Upper lobe of right lung (tissue), 1 donor: Measurements from ENCODE around the gene MTPN. TPM values are rescaled to one million over a fixed set of nuclear protein-coding genes. Genes with fewer than 3 reads are reported as not detected.

Experiments used
- ATAC-seq: fragments of 200-7000 bp; cut with Tn5 transposase; one replicate; pipeline ENCODE4 v1.9.1; 2020; ENCODE audit warnings: mild to moderate bottlenecking, moderate library complexity
- DNase-seq: peaks from one replicate; pipeline ENCODE4 v3.0.0-alpha.2; 2020
- H3K27ac ChIP-seq: fragments of 200-600 bp; one replicate; pipeline ENCODE4 v1.8.0; 2022
- H3K27me3 ChIP-seq: fragments of 200-600 bp; one replicate; pipeline ENCODE4 v1.8.0; 2022; ENCODE audit warnings: mild to moderate bottlenecking
- H3K36me3 ChIP-seq: fragments of 200-600 bp; one replicate; pipeline ENCODE4 v1.8.0; 2022
- H3K4me1 ChIP-seq: fragments of 200-600 bp; one replicate; pipeline ENCODE4 v1.8.0; 2022
- H3K4me3 ChIP-seq: fragments of 200-600 bp; one replicate; pipeline ENCODE4 v1.8.0; 2022; ENCODE audit warnings: mild to moderate bottlenecking
- H3K9me3 ChIP-seq: fragments of 200-600 bp; one replicate; pipeline ENCODE4 v1.8.0; 2022
- CTCF ChIP-seq: fragments of 200-600 bp; IDR thresholded peaks from one replicate; pipeline ENCODE4 v1.8.0; 2022; ENCODE audit warnings: antibody characterized with exemption
- intact Hi-C: fragments of 100-400 bp; cut with DNase I; formaldehyde crosslinking; loops from one replicate; pipeline ENCODE4 v1.11.0; 2022
- total RNA-seq: library from RNA; stranded (reverse); fragmentation: NEBNext Ultra II Directional; extraction: Animal tissue kit (Norgen Biotek cat#: 25700); gene quantifications from one replicate; pipeline ENCODE4 v1.2.1, GENCODE V29; 2021
- donor health status: DM: no; HTN: yes; CAD: no; lungs with severe emphysema.

Gene MTPN
- total RNA-seq, 1 donor from 2014 or later = 130 TPM

GRCh38 chr7:135898226-135898625, 78.9 kb downstream of the MTPN start:
- intact Hi-C loops = no loop called here
- no peaks in the 10 kb centered on the region for H3K4me1 ChIP-seq
- H3K27ac ChIP-seq = no peak overlapping the region
- H3K9me3 ChIP-seq = no peaks in the 10 kb centered on the region
- no peaks in the 10 kb centered on the region for H3K27me3 ChIP-seq
- ATAC-seq = no peak
- no peak for TF ChIP-seq CTCF
- H3K4me3 ChIP-seq = no peak overlapping the region
- DNase-seq = no peak
- H3K36me3 ChIP-seq = no peaks in the 10 kb centered on the region

GRCh38 chr7:135894816-135895215, 82.3 kb downstream of the MTPN start:
- no peak for ATAC-seq
- Histone ChIP-seq H3K36me3 (no peaks in the 10 kb centered on the region), H3K9me3 (no peaks in the 10 kb centered on the region), H3K4me3 (no peak overlapping the region), H3K27ac (no peak overlapping the region), H3K4me1 (no peaks in the 10 kb centered on the region), H3K27me3 (no peaks in the 10 kb centered on the region)
- DNase-seq = no peak
- TF ChIP-seq CTCF = no peak
- intact Hi-C loops = no loop called here

GRCh38 chr7:135889823-135890222, 87.3 kb downstream of the MTPN start:
- no peaks in the 10 kb centered on the region for H3K36me3 ChIP-seq
- intact Hi-C loops = no loop called here
- no peaks in the 10 kb centered on the region for H3K4me1 ChIP-seq
- no peak for DNase-seq
- no peak for TF ChIP-seq CTCF
- no peak overlapping the region for H3K27ac ChIP-seq
- no peaks in the 10 kb centered on the region for H3K9me3 ChIP-seq
- no peak for ATAC-seq
- no peak overlapping the region for H3K4me3 ChIP-seq
- no peaks in the 10 kb centered on the region for H3K27me3 ChIP-seq

GRCh38 chr7:135888740-135889139, 88.4 kb downstream of the MTPN start:
- DNase-seq = no peak
- no peak overlapping the region for H3K27ac ChIP-seq
- no peak for TF ChIP-seq CTCF
- intact Hi-C loops = no loop called here
- no peak for ATAC-seq
- no peaks in the 10 kb centered on the region for H3K27me3 ChIP-seq
- no peaks in the 10 kb centered on the region for H3K36me3 ChIP-seq
- H3K4me1 ChIP-seq = no peaks in the 10 kb centered on the region
- H3K9me3 ChIP-seq = no peaks in the 10 kb centered on the region
- H3K4me3 ChIP-seq = no peak overlapping the region

- Histone ChIP-seq H3K4me3 (no peak overlapping the region), H3K27ac (no peak overlapping the region), H3K9me3 (no peaks in the 10 kb centered on the region), H3K27me3 (no peaks in the 10 kb centered on the region), H3K36me3 (no peaks in the 10 kb centered on the region), H3K4me1 (no peaks in the 10 kb centered on the region)
- no peak for ATAC-seq
- DNase-seq = no peak
- intact Hi-C loops = no loop called here
- TF ChIP-seq CTCF = no peak
Measured at GRCh38 chr7:135886345-135887132, 90.6 kb downstream of the MTPN start.
